Activated T-helper 17 cell treated with anti-CD3 and anti-CD28 coated beads, Interleukin-2, amount 50 U/mL, for 72 hours (primary cell): ENCODE data around the gene RHOA. TPM values are rescaled to one million over a fixed set of nuclear protein-coding genes. Genes with fewer than 3 reads are reported as not detected.
"Not testable (repeated sequence)": the region's sequence is repeated elsewhere in the genome, so short reads cannot be mapped to it uniquely, and the experiment has no call there.

ENCODE experiments used
- ATAC-seq: fragments of 150-1000 bp; cut with Tn5 transposase; replicated peaks from 2 replicates; pipeline ENCODE4 v1.10.0; 2021; ENCODE audit warnings: mild to moderate bottlenecking, moderate library complexity
- H3K27ac Mint-ChIP-seq: one replicate; pipeline ENCODE4 v1.8.0; 2022; ENCODE audit warnings: mixed read lengths
- H3K27me3 Mint-ChIP-seq: one replicate; pipeline ENCODE4 v1.8.0; 2022; ENCODE audit warnings: mixed read lengths
- H3K36me3 Mint-ChIP-seq: one replicate; pipeline ENCODE4 v1.8.0; 2022; ENCODE audit warnings: low read depth, mild to moderate bottlenecking, mixed read lengths
- H3K4me1 Mint-ChIP-seq: one replicate; pipeline ENCODE4 v1.8.0; 2022; ENCODE audit warnings: mixed read lengths
- H3K4me3 Mint-ChIP-seq: one replicate; pipeline ENCODE4 v1.8.0; 2022; ENCODE audit warnings: mild to moderate bottlenecking, mixed read lengths
- H3K9me3 Mint-ChIP-seq: one replicate; pipeline ENCODE4 v1.8.0; 2022; ENCODE audit warnings: mixed read lengths
- total RNA-seq, 2 donors: library from RNA; stranded (reverse); gene quantifications; one replicate each; pipeline ENCODE4 v1.2.3, GENCODE V29; 2022

RHOA gene
- total RNA-seq, 2 donors from 2014 or later, result 298 to 453 TPM

DNA sequence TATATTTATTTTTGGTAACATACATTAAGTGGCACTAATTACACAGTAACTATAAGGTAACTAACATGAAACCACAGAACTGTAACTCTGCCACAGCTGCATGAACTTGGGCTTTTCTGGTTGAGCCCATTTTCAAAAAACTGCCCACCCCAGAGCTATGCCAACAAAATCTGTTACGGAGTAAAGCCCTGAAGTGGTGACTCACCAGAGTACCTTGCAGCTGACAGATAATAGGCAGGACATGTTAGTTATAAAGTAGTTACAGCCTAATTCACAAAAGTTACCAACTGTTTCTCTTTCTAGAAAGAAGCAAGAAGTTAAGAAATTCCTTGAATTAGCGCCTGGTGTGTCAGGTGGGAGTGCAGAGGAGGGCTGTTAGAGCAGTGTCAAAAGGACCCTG lies 52.2 kb downstream of the RHOA start:
- peaks cover 97% of the 10 kb centered on the region for H3K36me3 Mint-ChIP-seq

DNA sequence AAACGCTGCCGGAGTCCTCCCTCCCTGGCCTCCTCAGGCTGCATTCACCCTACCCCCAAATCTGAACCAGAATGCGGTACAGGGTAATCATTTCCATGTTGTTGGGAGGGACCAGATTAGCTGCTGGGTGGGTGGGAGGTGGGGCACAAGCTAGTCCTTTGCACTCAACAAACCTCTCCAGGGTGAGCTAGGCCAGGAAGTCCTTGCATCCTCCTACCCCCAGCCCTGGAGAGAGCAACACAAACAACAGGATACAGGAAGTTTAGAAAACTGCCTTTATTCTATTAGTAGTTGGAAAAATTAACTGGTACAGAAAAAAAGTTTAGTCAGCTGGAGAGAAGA lies 52.9 kb downstream of the RHOA start:
- Mint-ChIP-seq H3K27ac (peak overlapping the region; percentile 98), H3K36me3 (peaks cover 94% of the 10 kb centered on the region), H3K27me3 (no peaks in the 10 kb centered on the region), H3K4me3 (peak overlapping the region; percentile 98), H3K9me3 (no peaks in the 10 kb centered on the region), H3K4me1 (peaks cover 7% of the 10 kb centered on the region)
- ATAC-seq, result peak; percentile 28

More for the DNA sequence above, 52.2 kb downstream of the RHOA start:
- peak overlapping the region; percentile 98 for H3K4me3 Mint-ChIP-seq
- H3K9me3 Mint-ChIP-seq, result no peaks in the 10 kb centered on the region
- no peaks in the 10 kb centered on the region for H3K27me3 Mint-ChIP-seq
- ATAC-seq, result no peak
- H3K4me1 Mint-ChIP-seq, result peaks cover 7% of the 10 kb centered on the region
- peak overlapping the region; percentile 98 for H3K27ac Mint-ChIP-seq

DNA sequence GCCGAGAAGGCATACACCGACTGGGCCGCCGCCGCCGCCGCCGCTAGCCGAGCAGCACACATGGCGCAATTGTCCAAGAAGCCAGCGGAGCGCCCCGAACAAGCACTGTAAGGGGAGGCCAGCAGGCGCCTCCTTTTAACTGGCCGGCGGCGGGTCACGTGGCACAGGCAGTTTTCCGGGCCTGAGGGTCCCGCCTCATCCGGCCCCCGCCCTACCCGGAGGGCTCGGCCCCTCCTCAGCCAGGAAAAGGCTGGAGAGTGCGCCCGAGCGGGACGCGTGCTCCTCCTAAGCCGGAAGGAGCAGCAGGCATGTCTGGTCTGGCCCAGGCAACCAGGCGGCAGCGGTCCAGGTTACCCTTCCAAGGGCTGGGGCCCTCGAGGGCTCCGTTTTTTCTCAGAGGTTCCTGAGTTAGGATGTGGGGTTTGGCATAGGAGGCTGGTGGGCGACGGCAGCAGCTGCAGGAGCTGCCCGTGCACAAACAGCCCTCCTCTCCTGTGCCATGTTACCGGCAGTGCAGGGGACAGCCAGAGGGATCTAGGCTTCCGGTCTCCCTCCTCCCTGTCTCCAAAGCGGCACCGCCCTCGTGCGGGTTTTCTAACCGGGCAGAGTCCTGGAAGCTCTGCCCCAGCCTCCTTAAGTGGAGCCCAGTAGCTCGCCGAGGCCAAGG lies 53.4 kb downstream of the RHOA start, which contains the start of gene GPX1:
Gene GPX1, minus strand, starts transcription at position 137 of the 667 bp plus-strand sequence. Its CDS starts 75 bp downstream, at position 62.
- no peaks in the 10 kb centered on the region for H3K27me3 Mint-ChIP-seq
- H3K4me1 Mint-ChIP-seq, result peaks cover 7% of the 10 kb centered on the region
- peak; percentile 88 for ATAC-seq
- H3K4me3 Mint-ChIP-seq, result peak within 1 kb of the TSS; percentile 98
- peaks cover 89% of the 10 kb centered on the region for H3K36me3 Mint-ChIP-seq
- no peaks in the 10 kb centered on the region for H3K9me3 Mint-ChIP-seq
- peak within 1 kb of the TSS; percentile 98 for H3K27ac Mint-ChIP-seq

DNA sequence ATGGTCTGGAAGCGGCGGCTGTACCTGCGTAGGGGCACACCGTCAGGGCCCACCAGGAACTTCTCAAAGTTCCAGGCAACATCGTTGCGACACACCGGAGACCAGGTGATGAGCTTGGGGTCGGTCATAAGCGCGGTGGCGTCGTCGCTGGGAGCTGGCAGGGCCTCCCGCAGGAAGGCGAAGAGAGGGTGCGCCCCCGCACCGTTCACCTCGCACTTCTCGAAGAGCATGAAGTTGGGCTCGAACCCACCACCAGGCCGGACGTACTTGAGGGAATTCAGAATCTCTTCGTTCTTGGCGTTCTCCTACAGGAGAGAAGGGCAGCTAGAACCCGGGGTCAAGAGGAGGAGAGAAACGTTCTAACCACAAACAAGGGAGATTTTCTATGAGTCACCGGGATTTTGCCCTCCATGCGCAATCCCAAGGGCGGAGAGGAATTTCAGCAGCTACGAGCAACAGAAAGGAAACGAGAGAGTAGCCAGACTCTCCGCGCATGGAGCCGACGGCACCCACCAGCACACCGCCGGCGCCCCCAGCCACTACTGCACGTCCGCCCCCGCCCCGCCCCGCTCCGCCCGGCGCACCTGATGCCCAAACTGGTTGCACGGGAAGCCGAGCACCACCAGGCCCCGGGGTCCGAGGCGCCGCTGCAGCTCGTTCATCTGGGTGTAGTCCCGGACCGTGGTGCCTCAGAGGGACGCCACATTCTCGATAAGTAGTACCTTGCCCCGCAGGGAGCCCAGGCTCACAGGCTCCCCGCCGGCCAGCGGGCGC lies 54.1 kb downstream of the RHOA start:
- H3K27me3 Mint-ChIP-seq, H3K9me3 Mint-ChIP-seq: not testable (repeated sequence)
- H3K27ac Mint-ChIP-seq, result peak overlapping the region; percentile 98
- peaks cover 12% of the 10 kb centered on the region for H3K4me1 Mint-ChIP-seq
- ATAC-seq, result peak; percentile 44
- H3K4me3 Mint-ChIP-seq, result peak overlapping the region; percentile 98
- peaks cover 82% of the 10 kb centered on the region for H3K36me3 Mint-ChIP-seq

DNA sequence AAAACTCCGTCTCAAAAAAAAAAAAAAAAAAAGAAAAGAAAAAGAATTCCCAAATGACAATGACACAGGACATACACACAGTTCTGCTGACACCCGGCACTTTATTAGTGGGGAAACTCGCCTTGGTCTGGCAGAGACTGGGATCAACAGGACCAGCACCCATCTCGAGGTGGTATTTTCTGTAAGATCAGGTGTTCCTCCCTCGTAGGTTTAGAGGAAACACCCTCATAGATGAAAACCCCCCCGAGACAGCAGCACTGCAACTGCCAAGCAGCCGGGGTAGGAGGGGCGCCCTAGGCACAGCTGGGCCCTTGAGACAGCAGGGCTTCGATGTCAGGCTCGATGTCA lies 54.7 kb downstream of the RHOA start:
- Mint-ChIP-seq H3K27ac (peak overlapping the region; percentile 98), H3K4me1 (peaks cover 17% of the 10 kb centered on the region), H3K36me3 (peaks cover 76% of the 10 kb centered on the region), H3K4me3 (peak overlapping the region; percentile 98)
- H3K9me3 Mint-ChIP-seq, H3K27me3 Mint-ChIP-seq, ATAC-seq: not testable (repeated sequence)

DNA sequence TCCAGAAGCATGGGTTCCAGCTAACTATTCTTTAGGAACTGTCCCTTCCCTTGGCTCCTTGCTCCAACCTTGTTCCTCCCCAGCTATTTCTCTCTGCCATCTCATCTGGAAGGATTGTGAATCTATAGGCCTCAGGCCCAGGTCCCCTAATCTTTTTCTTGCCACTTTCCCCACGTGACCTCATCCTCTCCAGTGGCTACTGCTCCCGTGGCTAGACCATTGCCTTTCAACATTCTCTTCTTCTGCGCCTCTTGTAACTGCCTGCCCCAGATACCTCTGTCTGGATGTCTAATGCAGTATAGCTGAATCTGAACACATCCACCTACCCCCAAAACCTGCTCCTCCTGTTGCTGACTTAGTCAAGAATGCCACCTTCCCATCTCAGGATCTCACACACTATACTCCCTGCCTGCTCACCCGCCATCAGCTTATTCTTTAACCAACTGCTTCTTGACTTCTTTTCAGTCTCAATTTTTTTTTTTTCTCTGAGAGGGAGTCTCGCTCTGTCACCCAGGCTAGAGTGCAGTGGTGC lies 58.8 kb downstream of the RHOA start:
- ATAC-seq, result no peak
- Mint-ChIP-seq H3K27me3 (no peaks in the 10 kb centered on the region), H3K36me3 (peaks cover 35% of the 10 kb centered on the region), H3K9me3 (no peaks in the 10 kb centered on the region), H3K4me3 (peak overlapping the region; percentile 50), H3K27ac (peak overlapping the region; percentile 77), H3K4me1 (peaks cover 23% of the 10 kb centered on the region)

DNA sequence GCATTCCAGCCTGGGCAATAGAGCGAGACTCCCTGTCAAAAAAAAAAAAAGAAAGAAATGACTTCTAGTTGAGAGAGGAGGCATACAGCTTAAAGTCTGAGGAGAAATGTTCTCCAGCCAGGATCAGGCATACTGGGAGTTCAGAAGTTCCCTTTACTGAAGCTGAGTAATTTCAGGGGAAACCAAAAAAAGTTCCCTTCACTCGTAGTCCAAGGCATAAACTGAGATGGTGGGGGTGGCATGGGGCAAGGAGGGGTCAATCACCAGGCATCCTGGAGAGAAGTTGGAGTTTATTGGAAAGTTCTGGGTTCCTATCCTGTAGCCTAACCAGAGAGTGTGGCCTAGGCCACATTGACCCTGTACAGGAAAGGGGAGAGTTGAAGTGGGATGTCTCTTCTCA lies 59.5 kb downstream of the RHOA start:
- peak; percentile 51 for ATAC-seq
- Mint-ChIP-seq H3K9me3 (no peaks in the 10 kb centered on the region), H3K4me1 (peaks cover 23% of the 10 kb centered on the region), H3K4me3 (peak overlapping the region; percentile 50), H3K27me3 (no peaks in the 10 kb centered on the region), H3K36me3 (peaks cover 29% of the 10 kb centered on the region), H3K27ac (peak overlapping the region; percentile 77)

DNA sequence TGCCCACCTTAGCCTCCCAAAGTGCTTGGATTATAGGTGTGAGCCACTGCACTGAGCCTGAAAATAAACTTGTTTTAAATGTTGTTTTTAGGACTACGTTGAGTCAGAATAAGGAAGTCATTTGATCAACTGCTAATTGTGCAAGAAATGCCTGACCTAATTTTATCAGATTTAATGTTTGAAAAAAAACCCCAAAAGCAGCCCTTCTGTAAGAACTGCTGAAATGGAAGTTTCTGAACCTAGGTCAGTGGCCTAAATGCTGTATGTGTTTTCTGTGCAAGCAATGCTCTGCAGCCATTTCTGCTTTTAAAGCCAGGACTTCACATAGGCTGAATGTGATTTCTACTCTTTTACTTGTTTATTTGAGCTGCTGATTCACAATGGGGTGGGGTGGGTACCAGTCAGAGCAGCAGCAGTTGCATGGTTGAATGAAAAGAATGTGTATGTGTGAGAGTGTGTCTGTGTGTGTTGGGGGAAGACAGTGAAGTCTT lies 60.2 kb downstream of the RHOA start:
- Mint-ChIP-seq H3K9me3 (no peaks in the 10 kb centered on the region), H3K27me3 (no peaks in the 10 kb centered on the region), H3K36me3 (peaks cover 22% of the 10 kb centered on the region), H3K27ac (peak overlapping the region; percentile 77), H3K4me3 (peak overlapping the region; percentile 50), H3K4me1 (peaks cover 22% of the 10 kb centered on the region)
- peak; percentile 54 for ATAC-seq

DNA sequence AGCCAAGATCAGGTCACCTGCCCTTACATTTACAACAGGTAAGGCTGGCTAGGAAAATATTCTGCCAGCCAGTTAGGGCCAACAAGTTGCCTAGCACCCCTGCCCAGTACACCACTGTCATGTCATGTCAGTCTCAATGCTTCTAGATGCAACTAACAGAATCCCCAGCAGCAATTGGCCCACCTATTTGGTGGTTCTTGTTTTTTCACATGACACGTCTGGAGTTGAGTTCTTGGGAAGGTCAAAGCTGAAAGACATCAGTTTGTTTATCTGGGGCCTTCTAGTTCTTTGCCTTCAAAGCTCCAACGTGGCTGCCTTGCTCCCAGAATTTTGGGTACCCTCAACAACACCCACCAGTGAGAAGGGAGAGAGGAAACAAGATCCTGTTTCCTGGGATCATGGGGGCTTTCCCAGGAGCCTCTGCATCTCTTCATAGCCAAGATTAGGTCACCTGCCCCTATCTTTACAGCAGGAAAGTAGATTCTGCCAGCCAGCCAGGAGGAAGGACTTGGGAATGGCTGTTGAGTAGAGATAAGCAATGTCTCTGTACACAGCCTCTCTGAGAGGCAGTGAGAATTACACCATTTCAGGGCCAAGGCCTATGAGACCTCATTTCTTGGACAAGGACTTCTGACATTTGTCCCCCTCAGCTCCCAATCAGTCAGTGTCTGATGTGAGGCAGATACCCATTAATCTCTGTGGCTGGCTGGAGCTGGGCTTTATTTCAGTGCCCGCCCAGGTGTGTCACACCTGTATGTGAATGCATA lies 62.2 kb downstream of the RHOA start:
- Mint-ChIP-seq H3K4me3 (no peak overlapping the region), H3K27ac (no peak overlapping the region), H3K4me1 (peaks cover 22% of the 10 kb centered on the region), H3K36me3 (peaks cover 5% of the 10 kb centered on the region), H3K9me3 (no peaks in the 10 kb centered on the region), H3K27me3 (no peaks in the 10 kb centered on the region)
- no peak for ATAC-seq

DNA sequence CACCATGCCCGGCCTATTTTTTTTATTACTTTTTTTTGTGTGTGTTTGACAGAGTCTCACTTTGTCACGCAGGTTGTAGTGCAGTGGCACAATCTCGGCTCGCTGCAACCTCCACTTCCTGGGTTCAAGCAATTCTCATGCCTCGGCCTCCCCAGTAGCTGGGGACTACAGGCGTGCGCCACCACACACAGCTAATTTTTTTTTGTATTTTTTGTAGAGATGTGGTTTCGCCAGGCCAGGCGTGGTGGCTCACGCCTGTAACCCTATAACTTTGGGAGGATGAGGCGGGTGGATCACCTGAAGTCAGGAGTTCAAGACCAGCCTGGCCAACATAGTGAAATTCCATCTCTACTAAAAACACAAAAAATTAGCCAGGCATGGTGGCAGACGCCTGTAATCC lies 63.4 kb downstream of the RHOA start:
- peaks cover 22% of the 10 kb centered on the region for H3K4me1 Mint-ChIP-seq
- ATAC-seq, H3K9me3 Mint-ChIP-seq, H3K27me3 Mint-ChIP-seq, H3K36me3 Mint-ChIP-seq, H3K27ac Mint-ChIP-seq, H3K4me3 Mint-ChIP-seq: not testable (repeated sequence)

DNA sequence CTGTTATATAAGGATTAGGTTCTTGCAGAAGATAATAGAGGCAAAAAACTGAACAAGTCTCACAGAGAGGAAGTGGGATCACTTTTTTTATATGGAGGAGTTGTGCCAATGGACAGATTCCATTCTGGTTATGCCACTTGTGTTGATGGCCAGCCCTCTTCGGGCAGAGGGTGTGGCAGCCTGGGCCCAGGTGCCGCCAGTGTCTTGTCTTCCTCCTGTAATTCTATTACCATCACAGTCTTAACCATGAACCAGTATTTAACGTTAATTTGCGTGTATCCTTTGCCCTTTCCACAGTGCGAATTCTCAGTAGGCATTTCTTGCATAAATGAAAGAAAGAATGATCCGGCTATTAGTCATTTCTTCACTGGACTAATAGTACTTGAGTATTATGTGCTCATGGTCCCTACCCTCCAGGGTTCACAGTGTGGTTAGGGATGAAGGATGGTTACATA lies 65.0 kb downstream of the RHOA start:
- Mint-ChIP-seq H3K27me3 (no peaks in the 10 kb centered on the region), H3K27ac (peak overlapping the region; percentile 52), H3K4me3 (no peak overlapping the region), H3K4me1 (peaks cover 15% of the 10 kb centered on the region), H3K36me3 (no peaks in the 10 kb centered on the region), H3K9me3 (no peaks in the 10 kb centered on the region)
- no peak for ATAC-seq

DNA sequence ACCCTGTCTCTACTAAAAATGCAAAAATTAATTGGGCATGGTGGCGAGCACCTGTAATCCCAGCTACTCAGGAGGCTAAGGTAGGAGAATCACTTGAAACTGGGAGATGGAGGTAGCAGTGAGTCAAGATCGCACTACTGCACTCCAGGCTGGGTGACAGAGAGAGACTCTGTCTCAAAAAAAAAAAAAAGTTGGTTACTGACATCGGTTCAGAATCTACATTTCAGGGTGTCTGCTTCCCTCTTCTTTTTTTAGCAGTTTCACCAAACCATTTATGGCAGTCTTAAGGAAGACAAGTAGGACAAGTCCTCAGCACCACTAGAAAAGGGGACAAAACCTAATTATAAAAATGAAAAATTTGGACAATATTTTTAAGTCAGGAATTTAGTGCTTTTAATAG lies 68.6 kb downstream of the RHOA start:
- H3K4me3 Mint-ChIP-seq, result no peak overlapping the region
- H3K27me3 Mint-ChIP-seq, result no peaks in the 10 kb centered on the region
- no peak overlapping the region for H3K27ac Mint-ChIP-seq
- peaks cover 17% of the 10 kb centered on the region for H3K36me3 Mint-ChIP-seq
- H3K4me1 Mint-ChIP-seq, result peaks cover 25% of the 10 kb centered on the region
- no peaks in the 10 kb centered on the region for H3K9me3 Mint-ChIP-seq
- ATAC-seq, result no peak

DNA sequence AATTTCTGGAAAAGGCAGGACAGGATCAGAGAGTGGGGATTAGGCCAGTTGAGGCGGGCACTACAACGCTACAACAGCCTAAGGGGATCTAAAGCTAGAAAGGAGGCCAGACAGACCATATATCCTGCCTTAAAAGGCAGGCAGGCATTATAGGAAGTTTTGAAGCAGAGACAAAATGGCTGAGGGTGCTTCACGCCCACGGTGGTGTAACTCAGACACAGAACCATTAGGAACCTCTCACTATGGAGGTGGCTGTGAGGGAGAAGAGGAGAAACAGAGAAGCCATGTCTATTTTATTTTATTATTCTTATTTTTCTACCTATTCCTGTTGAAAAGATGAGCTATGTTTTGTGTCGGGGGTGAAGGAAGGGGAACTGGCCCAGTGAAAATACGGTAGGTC lies 69.8 kb downstream of the RHOA start:
- ATAC-seq, result no peak
- H3K27ac Mint-ChIP-seq, result peak overlapping the region; percentile 94
- peak overlapping the region; percentile 66 for H3K4me3 Mint-ChIP-seq
- H3K36me3 Mint-ChIP-seq, result peaks cover 27% of the 10 kb centered on the region
- H3K27me3 Mint-ChIP-seq, result no peaks in the 10 kb centered on the region
- peaks cover 28% of the 10 kb centered on the region for H3K4me1 Mint-ChIP-seq
- H3K9me3 Mint-ChIP-seq, result no peaks in the 10 kb centered on the region
